ENCODE results near the gene TDP1. TPM values are rescaled to one million over a fixed set of nuclear protein-coding genes. Genes with fewer than 3 reads are reported as not detected.
A peak's percentile ranks its signal among the peaks of the same experiment; 100 is the strongest.

TDP1 gene
- total RNA-seq, 1 donor from 2014 or later, result 63.4 TPM

DNA sequence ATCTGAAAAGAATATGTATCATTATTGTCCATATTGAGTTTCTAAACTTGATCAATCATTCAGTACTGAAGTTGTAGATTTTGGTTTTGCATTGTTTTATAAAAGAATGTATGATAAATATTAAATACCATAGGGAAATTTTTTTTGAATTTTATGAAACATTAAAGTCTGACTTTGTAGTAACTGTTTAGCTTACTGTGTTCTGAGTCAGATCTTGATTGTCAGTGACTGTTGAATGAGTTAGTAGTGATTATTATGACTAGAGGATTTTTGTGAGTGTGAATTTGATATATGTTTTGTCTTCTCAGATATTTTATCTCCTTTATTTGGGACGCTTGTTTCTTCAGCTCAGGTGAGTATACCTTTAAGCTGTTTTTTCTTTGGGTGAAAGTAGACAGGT, 10.1 kb downstream of the TDP1 start:
- H3K4me2 ChIP-seq, result no peak overlapping the region
- no peak overlapping the region for H3K27ac Mint-ChIP-seq
- TF ChIP-seq EZH2 (IDR thresholded peaks at IDR 0.05) (no peak), EZH2phosphoT487 (IDR thresholded peaks at IDR 0.05) (no peak)
- TF ChIP-seq, protein P1, sequence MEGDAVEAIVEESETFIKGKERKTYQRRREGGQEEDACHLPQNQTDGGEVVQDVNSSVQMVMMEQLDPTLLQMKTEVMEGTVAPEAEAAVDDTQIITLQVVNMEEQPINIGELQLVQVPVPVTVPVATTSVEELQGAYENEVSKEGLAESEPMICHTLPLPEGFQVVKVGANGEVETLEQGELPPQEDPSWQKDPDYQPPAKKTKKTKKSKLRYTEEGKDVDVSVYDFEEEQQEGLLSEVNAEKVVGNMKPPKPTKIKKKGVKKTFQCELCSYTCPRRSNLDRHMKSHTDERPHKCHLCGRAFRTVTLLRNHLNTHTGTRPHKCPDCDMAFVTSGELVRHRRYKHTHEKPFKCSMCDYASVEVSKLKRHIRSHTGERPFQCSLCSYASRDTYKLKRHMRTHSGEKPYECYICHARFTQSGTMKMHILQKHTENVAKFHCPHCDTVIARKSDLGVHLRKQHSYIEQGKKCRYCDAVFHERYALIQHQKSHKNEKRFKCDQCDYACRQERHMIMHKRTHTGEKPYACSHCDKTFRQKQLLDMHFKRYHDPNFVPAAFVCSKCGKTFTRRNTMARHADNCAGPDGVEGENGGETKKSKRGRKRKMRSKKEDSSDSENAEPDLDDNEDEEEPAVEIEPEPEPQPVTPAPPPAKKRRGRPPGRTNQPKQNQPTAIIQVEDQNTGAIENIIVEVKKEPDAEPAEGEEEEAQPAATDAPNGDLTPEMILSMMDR (IDR thresholded peaks at IDR 0.05), result no peak
- H2AFZ ChIP-seq (replicated peaks), result no peak overlapping the region
- no peaks in the 10 kb centered on the region for H3K9me3 Mint-ChIP-seq
- H3K4me1 ChIP-seq, result no peaks in the 10 kb centered on the region
- no peaks in the 10 kb centered on the region for H3F3A ChIP-seq (ENCODE audit: low read depth)
- H3K27ac ChIP-seq, result no peak overlapping the region
- peaks cover 17% of the 10 kb centered on the region for H3K79me2 ChIP-seq (ENCODE audit: low read depth)
- H3K27me3 Mint-ChIP-seq (ENCODE audit: insufficient read depth, low read depth), result no peaks in the 10 kb centered on the region
- no peaks in the 10 kb centered on the region for H3K27me3 ChIP-seq
- H4K20me1 ChIP-seq (ENCODE audit: low read depth), result peaks cover 8% of the 10 kb centered on the region
- no peak overlapping the region for H3K4me3 Mint-ChIP-seq
- H3K4me3 ChIP-seq, result no peak overlapping the region
- H3K9ac ChIP-seq, result no peak overlapping the region
- H3K9me3 ChIP-seq (ENCODE audit: low read depth), result no peaks in the 10 kb centered on the region
- peaks cover 30% of the 10 kb centered on the region for H3K36me3 Mint-ChIP-seq
- H3K36me3 ChIP-seq, result peaks cover 8% of the 10 kb centered on the region
- peaks cover 3% of the 10 kb centered on the region for H3K4me1 Mint-ChIP-seq
- no peak for DNase-seq (ENCODE audit: low spot score)

DNA sequence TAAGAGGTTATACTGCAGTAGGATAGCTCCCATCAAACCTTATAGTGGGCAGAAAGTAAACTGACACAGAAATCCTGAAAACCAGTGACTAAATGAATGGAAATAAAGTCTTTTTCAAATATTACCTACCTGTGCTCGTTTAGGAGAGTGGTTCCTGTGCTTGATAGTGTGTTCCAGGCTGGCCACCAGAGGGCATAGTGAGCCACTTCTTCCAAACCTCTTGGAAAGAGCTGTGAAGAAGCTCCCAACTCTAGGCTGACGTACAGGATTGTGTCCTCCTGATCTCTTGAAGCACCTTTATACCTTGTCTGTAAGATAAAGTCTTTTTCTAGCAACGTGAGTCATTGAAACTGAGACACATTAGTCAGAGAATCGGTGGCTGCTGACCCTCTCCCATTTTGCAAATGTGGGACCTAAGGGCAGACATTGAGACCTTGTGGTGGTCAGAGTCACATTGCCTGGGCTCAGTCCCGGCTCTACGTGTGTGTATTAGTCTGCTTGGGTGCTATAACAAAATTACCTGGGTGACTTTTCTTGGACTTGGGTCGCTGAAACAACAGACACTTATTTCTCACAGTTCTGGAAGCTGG, 17.6 kb downstream of the TDP1 start:
- peak; percentile 80 for DNase-seq (ENCODE audit: low spot score)
- Mint-ChIP-seq H3K9me3 (no peaks in the 10 kb centered on the region), H3K4me3 (no peak overlapping the region), H3K27me3 (ENCODE audit: insufficient read depth, low read depth) (no peaks in the 10 kb centered on the region), H3K27ac (no peak overlapping the region), H3K36me3 (peaks cover 18% of the 10 kb centered on the region), H3K4me1 (no peaks in the 10 kb centered on the region)
- Histone ChIP-seq H3K9me3 (ENCODE audit: low read depth) (no peaks in the 10 kb centered on the region), H3F3A (ENCODE audit: low read depth) (peaks cover 8% of the 10 kb centered on the region), H3K27ac (no peak overlapping the region), H3K27me3 (no peaks in the 10 kb centered on the region), H3K4me1 (no peaks in the 10 kb centered on the region), H3K9ac (no peak overlapping the region), H3K4me2 (no peak overlapping the region), H2AFZ (replicated peaks) (no peak overlapping the region), H4K20me1 (ENCODE audit: low read depth) (no peaks in the 10 kb centered on the region), H3K36me3 (peaks cover 14% of the 10 kb centered on the region), H3K4me3 (no peak overlapping the region), H3K79me2 (ENCODE audit: low read depth) (no peaks in the 10 kb centered on the region)
- TF ChIP-seq EZH2phosphoT487 (IDR thresholded peaks at IDR 0.05) (no peak), EZH2 (IDR thresholded peaks at IDR 0.05) (no peak)
- TF ChIP-seq, protein P1 (IDR thresholded peaks at IDR 0.05), result peak; percentile 93

DNA sequence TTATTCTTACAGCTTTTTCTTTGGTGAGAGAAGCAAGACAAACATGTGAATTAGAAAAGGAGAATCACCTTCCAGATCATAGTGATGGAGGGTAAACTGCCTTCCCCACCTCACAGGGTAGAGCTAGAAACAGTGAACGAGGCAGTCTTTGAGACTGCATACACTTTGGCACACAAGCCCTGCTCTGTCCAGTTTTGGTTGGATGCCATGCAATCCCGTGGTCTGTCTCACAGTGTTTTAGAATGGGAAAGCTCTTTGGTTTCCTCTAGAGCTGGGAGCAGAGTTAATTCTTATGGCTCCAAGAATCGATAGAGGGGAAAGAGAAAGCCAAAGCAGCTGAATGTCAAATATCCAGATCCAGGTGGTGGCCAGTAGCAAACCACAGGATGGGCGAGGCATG, 21.9 kb downstream of the TDP1 start:
- Histone ChIP-seq H3K27me3 (no peaks in the 10 kb centered on the region), H3K9me3 (ENCODE audit: low read depth) (no peaks in the 10 kb centered on the region), H2AFZ (replicated peaks) (no peak overlapping the region), H3K79me2 (ENCODE audit: low read depth) (no peaks in the 10 kb centered on the region), H3K4me3 (no peak overlapping the region), H3K9ac (no peak overlapping the region), H3K36me3 (peaks cover 5% of the 10 kb centered on the region), H3F3A (ENCODE audit: low read depth) (peaks cover 3% of the 10 kb centered on the region), H3K4me1 (no peaks in the 10 kb centered on the region), H4K20me1 (ENCODE audit: low read depth) (no peaks in the 10 kb centered on the region), H3K4me2 (no peak overlapping the region), H3K27ac (no peak overlapping the region)
- no peak for TF ChIP-seq EZH2 (IDR thresholded peaks at IDR 0.05)
- TF ChIP-seq, protein P1 (IDR thresholded peaks at IDR 0.05), result no peak
- no peak for TF ChIP-seq EZH2phosphoT487 (IDR thresholded peaks at IDR 0.05)
- Mint-ChIP-seq H3K4me1 (no peaks in the 10 kb centered on the region), H3K36me3 (peaks cover 16% of the 10 kb centered on the region), H3K9me3 (no peaks in the 10 kb centered on the region), H3K4me3 (no peak overlapping the region), H3K27ac (no peak overlapping the region), H3K27me3 (ENCODE audit: insufficient read depth, low read depth) (no peaks in the 10 kb centered on the region)
- no peak for DNase-seq (ENCODE audit: low spot score)

Data from neural progenitor cell (in vitro differentiated cells).